ENCODE data around the gene GNAQ.

DNA sequence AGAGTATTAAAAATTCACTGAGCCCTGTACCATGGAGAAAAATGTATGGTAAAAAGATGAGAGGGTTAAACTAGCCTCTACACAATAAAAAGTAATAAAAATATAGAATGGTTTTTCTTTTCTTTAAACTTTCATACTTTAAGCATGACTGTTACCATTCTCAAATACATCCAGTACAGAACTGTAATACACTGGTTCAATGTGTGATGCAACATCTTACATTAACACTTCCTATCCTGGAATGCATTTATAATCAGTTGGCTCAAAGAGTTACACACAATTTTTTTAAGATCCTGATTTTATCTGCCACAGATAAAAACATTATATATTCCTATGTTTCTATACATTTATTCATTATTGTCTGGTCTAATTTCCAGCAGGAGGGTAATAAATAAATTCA is 4.7 kb downstream of the GNAQ start:
- TF ChIP-seq PHF8 (IDR thresholded peaks at IDR 0.05; ENCODE audit: borderline replicate concordance, low read depth) (no peak), RAD21 (conservative IDR thresholded peaks at IDR 0.05 in 1 of 2, IDR thresholded peaks at IDR 0.05 in 1 of 2) (no peak), POLR2A (IDR thresholded peaks at IDR 0.05; ENCODE audit: low read length) (no peak), KDM1A (IDR thresholded peaks at IDR 0.05; ENCODE audit: low read depth) (no peak), NR3C1 (IDR thresholded peaks at IDR 0.05) (no peak), SREBF2 (IDR thresholded peaks at IDR 0.05) (no peak), JUNB (IDR thresholded peaks at IDR 0.05) (no peak)
- TF ChIP-seq, protein P1, sequence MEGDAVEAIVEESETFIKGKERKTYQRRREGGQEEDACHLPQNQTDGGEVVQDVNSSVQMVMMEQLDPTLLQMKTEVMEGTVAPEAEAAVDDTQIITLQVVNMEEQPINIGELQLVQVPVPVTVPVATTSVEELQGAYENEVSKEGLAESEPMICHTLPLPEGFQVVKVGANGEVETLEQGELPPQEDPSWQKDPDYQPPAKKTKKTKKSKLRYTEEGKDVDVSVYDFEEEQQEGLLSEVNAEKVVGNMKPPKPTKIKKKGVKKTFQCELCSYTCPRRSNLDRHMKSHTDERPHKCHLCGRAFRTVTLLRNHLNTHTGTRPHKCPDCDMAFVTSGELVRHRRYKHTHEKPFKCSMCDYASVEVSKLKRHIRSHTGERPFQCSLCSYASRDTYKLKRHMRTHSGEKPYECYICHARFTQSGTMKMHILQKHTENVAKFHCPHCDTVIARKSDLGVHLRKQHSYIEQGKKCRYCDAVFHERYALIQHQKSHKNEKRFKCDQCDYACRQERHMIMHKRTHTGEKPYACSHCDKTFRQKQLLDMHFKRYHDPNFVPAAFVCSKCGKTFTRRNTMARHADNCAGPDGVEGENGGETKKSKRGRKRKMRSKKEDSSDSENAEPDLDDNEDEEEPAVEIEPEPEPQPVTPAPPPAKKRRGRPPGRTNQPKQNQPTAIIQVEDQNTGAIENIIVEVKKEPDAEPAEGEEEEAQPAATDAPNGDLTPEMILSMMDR (IDR thresholded peaks at IDR 0.05), result no peak
- TF ChIP-seq, protein P2, sequence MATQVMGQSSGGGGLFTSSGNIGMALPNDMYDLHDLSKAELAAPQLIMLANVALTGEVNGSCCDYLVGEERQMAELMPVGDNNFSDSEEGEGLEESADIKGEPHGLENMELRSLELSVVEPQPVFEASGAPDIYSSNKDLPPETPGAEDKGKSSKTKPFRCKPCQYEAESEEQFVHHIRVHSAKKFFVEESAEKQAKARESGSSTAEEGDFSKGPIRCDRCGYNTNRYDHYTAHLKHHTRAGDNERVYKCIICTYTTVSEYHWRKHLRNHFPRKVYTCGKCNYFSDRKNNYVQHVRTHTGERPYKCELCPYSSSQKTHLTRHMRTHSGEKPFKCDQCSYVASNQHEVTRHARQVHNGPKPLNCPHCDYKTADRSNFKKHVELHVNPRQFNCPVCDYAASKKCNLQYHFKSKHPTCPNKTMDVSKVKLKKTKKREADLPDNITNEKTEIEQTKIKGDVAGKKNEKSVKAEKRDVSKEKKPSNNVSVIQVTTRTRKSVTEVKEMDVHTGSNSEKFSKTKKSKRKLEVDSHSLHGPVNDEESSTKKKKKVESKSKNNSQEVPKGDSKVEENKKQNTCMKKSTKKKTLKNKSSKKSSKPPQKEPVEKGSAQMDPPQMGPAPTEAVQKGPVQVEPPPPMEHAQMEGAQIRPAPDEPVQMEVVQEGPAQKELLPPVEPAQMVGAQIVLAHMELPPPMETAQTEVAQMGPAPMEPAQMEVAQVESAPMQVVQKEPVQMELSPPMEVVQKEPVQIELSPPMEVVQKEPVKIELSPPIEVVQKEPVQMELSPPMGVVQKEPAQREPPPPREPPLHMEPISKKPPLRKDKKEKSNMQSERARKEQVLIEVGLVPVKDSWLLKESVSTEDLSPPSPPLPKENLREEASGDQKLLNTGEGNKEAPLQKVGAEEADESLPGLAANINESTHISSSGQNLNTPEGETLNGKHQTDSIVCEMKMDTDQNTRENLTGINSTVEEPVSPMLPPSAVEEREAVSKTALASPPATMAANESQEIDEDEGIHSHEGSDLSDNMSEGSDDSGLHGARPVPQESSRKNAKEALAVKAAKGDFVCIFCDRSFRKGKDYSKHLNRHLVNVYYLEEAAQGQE (IDR thresholded peaks at IDR 0.05), result no peak
- TF ChIP-seq, protein P3, sequence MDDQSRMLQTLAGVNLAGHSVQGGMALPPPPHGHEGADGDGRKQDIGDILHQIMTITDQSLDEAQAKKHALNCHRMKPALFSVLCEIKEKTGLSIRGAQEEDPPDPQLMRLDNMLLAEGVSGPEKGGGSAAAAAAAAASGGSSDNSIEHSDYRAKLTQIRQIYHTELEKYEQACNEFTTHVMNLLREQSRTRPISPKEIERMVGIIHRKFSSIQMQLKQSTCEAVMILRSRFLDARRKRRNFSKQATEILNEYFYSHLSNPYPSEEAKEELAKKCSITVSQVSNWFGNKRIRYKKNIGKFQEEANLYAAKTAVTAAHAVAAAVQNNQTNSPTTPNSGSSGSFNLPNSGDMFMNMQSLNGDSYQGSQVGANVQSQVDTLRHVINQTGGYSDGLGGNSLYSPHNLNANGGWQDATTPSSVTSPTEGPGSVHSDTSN (IDR thresholded peaks at IDR 0.05), result no peak
- TF ChIP-seq, protein P4, sequence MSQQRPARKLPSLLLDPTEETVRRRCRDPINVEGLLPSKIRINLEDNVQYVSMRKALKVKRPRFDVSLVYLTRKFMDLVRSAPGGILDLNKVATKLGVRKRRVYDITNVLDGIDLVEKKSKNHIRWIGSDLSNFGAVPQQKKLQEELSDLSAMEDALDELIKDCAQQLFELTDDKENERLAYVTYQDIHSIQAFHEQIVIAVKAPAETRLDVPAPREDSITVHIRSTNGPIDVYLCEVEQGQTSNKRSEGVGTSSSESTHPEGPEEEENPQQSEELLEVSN (IDR thresholded peaks at IDR 0.05; ENCODE audit: borderline replicate concordance, low read depth), result no peak
